ENCODE results near the gene SPTA1.

SPTA1 gene

DNA sequence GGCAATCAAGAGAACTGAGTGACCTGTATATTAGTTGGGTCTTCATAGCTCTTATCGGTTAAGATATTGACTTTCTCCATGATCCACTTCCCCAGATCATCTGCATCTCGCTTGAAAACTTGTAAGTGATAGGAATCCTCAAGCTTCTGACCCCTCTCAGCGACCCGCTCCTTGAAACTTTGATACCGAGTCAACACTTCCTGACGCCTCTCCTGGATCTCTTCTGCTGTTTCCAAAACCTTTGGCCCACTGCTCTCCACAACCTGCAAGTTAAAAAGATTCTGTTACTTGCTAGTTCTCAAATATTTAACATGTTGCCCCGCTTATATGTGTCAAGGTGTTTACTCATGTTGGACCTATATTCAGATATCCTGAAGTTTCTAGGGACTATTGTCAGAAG, 1.4 kb downstream of the SPTA1 start:
- no peak for DNase-seq (ENCODE audit: low read depth in 2 of 2)

DNA sequence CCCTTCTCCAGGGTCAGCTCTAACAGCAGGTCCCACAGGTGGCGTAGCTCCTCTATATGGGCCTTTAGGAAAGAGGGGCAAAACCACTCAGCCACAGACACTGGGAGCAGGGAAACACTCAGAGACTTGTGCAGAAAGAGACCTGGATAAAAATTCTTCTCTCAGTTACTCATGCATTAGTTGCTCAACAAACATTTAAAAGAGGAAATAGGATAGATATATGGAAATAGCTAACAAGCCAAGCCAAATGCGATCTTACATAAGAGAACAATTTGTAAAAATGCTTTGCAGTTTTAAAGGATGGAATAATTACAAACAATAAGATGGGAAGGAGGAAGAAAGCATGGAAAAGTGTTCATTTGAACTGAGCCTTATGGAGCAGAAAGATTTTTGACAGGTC, 4.9 kb downstream of the SPTA1 start:
- DNase-seq (ENCODE audit: low read depth in 2 of 2), result no peak

DNA sequence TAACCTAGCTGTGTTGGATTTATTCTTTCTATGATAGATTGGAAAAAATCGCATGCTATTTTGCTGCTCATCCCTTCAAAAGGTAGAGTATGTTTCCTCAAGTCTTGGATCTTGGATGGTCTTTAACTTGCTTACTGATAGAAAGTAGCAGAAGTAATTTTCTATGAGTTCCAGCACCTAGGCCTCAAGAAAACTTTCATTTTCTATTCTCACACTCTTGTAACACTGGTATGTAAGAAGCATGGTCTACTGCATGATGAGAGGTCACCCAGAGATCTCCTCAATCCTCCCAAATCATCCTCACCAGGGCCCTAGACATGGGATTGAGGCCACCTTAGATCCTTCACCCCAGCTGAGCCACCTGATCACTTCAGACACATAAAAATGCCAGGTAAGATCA, 7.2 kb downstream of the SPTA1 start:
- DNase-seq (ENCODE audit: low read depth in 2 of 2), result no peak

DNA sequence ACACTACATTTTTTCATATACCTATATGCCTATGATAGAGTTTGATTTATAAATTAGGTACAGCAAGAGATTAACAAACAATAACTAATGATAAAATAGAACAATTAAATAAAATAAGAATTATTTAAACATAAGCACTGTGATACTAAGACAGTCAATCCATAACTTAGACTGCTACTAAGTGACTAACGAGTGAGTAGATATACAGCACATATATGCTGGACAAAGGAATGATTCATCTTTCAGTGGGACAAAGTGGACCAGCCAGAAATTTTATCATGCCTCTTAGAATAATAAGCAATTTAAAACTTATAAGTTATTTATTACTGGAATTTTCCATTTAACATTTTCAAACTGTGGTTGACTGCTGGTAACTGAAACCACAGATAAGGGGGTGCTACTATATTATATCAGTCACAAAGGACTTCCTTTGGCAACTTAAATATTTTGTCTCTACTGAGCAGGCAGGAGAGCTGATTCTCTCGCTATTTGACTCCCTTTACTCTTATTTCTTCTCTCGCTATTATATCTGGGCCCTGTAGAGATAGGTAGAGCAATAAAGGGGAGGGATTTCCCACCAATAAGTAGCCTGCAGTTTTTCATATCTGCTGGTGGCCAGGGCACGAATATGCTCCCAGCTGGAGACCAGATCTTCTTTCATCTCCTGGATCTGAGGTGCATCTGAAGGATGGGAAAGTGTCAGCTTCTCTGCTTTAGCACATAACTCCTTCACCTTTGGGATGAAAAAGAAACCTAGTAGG, 10.8 kb downstream of the SPTA1 start:
- no peak for DNase-seq (ENCODE audit: low read depth in 2 of 2)

DNA sequence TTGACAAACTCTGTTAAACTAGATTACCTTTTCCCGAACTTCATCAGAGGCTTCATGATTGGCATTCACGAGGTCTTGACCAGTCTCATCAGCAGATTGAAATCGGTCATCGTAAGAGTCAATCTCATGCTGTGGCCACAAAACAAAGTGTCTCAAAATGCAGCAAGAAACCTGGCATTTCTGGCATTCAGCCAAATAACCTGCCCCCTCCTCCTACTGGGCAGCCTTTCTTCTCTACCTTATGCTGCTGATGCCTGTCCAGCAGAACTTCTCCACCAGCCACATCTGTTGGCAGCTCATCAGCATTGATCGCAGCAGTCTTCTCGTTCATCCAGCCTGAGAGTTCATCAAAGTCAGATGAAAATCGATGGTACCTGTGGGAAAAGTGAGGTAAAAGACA, 12.2 kb downstream of the SPTA1 start:
- DNase-seq (ENCODE audit: low read depth in 2 of 2), result no peak

DNA sequence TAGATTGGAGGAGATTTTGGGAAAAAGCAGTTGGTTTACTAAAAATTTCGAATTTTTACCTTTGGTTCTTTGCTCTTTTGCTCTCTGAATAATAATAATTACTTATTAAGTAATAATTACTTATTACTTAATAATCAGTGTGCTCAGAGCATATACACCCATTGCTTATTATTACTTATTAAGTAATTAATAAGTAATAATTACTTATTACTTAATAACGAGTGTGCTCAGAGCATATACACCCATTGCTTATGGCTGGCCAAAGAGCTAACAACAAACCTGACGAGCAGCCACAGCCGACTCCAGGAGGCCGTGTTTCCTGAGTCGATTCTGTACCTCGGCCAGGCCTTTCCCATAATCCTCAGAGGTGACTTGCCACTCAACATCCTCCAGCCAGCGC, 20.5 kb downstream of the SPTA1 start:
- DNase-seq (ENCODE audit: low read depth in 2 of 2), result no peak

DNA sequence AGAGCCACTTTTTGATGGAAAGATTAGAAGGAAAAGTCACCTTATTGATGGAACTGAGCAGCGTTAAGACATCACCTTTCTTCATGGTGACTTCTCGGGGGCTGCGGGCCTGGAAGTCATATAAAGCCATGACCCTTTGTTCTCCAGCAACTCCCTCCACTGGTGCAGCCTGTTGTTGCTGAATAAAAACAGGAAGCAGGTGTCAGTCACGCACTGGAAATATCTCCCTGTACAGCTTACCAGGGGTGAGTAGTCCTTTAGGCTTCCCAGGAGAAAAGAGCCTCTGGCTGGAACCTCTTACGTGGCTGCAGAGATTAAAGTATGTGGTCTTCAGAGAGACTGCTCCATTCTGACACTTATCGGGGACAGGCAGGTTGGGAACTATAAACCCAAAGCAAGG, 31.9 kb downstream of the SPTA1 start:
- DNase-seq (ENCODE audit: low read depth in 2 of 2), result no peak

DNA sequence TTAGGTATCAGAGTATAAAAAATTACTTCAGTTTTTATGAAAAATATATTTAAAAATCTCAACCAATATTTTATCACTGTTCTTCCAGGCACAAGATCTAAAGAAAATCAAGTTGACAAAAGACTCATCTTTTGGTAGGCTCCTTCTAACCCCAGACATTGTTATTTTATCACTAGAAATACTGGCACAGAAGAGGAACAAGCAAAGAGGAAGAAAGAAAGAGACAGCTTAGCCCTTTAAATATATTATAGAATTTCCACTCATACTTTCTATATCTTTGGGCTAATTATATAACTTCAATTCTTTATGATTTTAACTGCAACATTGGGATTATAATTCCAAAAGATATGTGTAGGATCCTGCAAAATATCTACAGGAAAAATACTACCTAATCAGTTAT, 32.4 kb downstream of the SPTA1 start:
- no peak for DNase-seq (ENCODE audit: low read depth in 2 of 2)

DNA sequence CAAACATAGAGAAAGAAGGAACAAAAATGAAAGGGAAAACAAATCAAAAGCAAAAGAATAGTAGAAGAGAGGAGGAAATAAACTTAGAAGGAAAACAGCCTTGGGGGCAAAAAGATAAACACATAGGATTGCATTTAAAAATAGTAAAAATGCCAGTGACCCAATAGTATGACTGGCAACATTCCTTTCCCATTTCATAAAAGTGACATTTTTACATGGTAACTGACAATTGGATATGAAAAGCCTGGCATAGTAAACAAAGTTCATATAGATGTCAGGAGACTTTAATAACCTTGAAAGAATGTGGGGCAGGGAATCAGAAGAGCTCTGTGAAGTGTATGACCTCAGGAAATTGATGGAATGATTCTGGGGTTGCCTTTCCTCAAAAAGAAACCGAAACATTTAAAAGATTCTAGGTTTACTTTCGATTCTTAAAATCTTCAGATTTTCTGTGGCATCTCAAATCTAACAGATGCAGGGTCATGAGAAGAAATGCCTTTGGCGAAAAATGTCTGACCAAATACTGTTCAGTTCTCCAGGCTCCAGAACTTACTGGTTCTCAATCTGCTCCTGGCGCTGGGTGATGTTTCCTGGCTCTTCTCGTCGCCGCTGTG, 33.7 kb downstream of the SPTA1 start:
- DNase-seq (ENCODE audit: low read depth in 2 of 2), result no peak

DNA sequence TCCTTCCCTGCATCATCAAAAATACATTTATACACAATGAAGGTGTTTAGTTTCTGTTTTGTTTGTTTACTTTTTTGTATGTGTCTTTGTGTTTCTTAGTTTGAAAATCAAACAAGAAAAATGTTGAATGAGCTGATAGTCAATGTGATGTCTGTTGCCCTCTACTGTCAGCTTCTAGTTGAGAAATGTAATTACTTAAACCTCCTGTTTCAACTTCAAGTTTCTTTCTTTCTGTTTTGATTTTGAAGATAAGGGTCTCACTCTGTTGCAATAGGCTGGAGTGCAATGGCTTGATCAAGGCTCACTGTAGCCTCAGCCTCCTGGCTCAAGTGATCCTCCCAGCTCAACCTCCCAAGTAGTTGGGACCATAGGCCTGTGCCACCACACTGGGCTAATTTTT, 37.5 kb downstream of the SPTA1 start:
- no peak for DNase-seq (ENCODE audit: low read depth in 2 of 2)

DNA sequence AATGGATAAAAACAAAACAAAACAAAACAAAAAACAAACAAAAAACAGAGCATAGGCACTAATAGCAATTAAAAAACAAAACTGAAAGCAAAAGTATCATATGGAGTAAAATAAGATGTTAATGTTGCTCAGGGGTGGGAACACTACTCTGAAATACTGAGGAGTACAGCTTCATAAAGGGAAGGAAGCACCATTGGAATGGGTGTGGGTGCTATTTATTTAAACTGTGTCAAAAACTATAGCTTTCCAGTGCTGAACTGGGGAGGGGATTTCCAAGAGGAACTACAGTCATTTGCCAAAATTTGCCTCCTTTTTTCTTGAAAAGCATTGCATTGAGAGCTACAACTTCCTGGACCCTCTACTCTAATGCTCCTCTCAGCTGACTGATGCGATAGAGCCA, 40.0 kb downstream of the SPTA1 start:
- no peak for DNase-seq (ENCODE audit: low read depth in 2 of 2)

DNA sequence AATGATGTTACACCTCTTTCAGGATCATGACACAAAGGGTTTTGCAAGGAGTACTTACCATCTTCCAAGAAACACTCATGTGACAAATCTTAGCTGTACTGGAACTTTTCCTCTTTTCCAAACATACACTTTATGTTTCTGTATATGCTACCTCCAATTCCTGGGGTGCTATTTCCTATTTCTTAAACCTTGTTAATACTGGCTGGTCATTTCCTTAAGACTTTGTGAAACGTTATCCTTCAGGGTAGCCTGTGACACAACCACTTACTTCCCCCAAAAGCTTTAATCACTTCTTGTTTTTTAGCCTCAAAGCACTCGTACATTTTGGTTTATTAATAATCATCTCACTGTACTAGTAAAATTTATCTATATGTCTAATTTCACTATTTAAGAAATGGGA, 42.1 kb downstream of the SPTA1 start:
- DNase-seq (ENCODE audit: low read depth in 2 of 2), result no peak

DNA sequence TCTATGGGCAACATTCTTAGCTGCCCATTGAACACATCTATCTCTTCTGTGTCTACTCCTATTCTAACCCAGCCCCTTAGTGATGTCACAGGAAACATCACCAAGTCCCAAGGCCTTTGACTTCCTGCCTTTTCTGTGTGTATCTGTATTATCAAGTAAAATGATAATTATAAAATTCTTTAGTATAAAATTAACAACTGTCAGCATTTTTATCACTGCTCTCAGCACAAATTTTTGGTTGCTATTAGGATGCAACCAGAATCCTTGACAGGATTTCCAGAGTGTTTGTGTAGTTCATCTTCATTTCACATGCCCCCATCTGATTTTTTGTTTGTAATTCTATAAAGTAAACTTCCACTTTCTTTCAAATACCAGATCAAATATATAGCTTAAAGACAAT, 47.6 kb downstream of the SPTA1 start:
- no peak for DNase-seq (ENCODE audit: low read depth in 2 of 2)

DNA sequence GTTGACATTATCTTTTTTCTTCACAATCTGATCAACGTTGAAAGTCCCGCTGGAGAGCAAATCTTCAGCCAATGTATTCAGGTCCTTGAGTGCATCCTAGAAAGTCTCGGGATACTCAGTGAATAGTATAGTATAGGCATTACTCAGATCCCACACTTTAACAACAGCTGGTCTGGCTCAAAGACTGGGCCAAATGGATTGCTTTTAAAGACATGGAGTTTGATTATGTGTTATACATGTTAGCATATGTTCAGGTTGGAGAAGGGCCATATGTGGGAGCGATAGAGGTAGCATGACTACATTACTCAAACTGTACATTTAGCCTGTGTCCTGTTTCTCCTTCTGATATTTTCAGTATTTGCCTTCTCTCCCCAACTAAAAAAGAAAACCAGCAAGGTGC, 48.4 kb downstream of the SPTA1 start:
- DNase-seq (ENCODE audit: low read depth in 2 of 2), result no peak

DNA sequence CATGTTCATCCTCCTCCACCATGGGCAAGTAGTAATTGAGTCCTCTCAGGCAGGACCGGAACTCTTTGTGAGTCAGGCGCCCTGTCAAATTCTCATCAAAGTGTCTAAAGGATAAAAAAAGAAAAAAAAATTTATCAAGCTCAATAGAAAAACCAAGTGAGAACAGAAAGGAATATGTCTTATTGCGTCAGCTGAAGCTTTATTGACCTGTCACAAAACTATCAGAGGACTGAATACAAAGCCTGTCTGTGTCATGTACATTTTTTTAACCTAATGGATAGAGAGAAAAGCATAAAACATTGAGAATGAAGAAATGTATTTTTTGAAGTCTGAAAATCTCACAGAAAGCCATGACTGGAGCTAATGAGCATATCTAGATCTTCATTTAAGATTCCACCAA, 72.8 kb downstream of the SPTA1 start:
- no peak for DNase-seq (ENCODE audit: low read depth in 2 of 2)

DNA sequence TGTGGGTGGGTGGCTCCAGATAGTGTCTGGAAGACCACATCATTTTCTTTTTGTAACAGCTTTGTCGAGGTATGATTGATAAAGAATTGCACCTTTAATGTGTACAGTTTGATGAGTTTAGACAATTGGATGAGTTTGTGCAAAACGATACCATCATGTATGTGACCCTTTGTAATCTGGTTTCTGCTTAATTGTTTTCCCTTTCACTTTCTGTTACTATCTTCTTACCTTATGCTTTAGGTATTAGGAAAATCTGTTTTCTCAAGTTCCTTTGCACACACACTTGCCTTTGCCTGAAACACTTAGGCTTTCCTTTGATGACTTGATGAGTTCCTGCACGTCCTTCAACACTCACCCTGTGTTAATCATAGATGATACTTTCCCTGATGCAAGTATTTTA, 74.6 kb downstream of the SPTA1 start:
- no peak for DNase-seq (ENCODE audit: low read depth in 2 of 2)

DNA sequence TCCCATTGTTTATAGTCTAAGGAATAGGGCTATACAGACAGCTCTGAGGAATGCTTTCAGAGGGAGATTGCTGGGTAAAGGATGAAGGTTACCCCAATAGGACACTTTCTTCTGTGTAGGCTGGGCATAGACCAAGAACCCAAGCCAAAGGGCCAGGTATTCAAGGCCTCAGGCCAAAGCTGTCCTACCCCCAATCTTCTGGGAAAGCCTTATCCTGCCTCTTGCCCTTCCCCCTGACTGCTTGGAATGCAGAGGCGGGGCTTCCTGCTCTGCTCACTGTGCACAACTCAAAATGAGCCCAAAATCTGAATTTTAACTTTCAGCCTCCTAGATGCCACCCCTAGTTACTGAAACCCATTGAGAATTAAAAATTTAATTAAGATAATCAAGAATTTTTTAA, 79.2 kb downstream of the SPTA1 start:
- DNase-seq (ENCODE audit: low read depth in 2 of 2), result no peak

DNA sequence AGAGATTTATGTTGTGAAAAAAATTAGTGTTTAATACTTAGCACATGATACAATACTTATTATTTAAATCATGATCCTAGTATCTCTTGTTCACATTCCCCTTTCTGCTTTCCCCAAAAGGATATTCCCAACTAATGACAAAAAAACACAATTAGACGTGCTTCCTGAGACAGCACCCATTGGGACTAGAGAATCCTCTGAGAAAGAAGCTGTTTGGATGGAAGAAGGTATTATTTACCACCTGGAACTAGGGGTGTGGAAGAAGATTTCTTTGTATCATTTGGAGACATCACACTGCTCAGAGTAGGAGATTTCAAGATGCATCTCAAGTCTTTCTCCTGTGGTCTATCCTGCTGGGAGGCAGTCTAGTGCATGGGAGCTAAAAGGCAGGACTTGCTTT, 81.5 kb downstream of the SPTA1 start, which contains the start of gene OR10Z1:
Gene OR10Z1 (plus strand): TSS at position 301 of the 400 bp plus-strand sequence. CDS start 1,171 bp downstream, outside the sequence.
- no peak for DNase-seq (ENCODE audit: low read depth in 2 of 2)

DNA sequence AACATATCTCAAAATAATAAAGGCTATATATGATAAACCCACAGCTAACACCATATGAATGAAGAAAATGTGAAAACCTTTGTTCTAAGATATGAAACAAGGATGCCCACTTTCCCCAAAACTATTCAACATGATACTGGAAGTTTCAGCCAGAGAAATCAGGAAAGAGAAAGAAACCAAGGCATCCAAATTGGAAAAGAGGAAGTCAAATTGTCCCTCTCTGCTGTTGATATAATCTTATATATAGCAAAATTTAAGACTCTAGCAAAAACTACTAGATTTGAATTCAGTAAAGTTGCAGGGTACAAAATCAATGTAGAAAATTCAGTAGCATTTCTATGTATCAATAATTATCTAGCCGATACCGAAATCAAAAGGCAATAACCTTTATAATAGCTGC, 85.8 kb downstream of the SPTA1 start:
- no peak for DNase-seq (ENCODE audit: low read depth in 2 of 2)

DNA sequence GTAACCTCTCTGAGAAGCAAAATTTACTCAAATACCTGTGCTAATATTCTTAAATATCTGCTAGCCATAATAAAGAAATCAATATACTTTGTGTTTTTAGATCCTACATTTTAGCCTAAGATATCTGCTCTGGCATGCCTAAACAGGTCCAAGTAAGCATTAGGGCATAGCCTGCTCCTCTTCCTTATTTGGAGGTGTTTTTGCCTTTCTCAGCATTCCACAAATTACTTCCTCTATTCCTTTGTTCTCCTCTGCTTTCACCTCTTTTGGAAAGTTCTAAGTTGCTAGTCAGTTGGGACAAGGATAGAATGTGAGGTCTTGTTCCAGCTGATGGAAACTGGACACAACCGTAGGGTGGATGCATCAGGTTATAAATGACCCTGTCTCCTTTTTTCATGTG, 99.6 kb downstream of the SPTA1 start:
- no peak for DNase-seq (ENCODE audit: low read depth in 2 of 2)

DNA sequence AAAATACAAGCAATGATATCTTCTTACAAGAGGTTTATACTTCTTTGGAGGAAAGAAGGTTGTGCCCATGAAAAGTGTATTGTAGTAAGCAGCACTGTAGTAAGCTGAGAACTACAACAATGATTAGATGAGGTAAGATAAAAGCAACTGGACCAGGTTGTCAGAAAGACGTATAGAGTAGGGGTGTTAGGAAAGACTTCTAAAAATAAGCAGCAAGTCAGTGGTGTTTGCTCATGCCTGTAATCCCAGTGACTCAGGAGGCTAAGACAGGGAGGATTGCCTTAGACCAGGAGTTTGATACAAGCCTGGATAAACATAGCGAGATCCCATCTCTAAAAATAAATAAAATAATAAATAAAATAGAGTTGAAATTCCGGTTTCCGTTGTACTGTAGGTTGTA, 102.6 kb downstream of the SPTA1 start:
- DNase-seq (ENCODE audit: low read depth in 2 of 2), result no peak

DNA sequence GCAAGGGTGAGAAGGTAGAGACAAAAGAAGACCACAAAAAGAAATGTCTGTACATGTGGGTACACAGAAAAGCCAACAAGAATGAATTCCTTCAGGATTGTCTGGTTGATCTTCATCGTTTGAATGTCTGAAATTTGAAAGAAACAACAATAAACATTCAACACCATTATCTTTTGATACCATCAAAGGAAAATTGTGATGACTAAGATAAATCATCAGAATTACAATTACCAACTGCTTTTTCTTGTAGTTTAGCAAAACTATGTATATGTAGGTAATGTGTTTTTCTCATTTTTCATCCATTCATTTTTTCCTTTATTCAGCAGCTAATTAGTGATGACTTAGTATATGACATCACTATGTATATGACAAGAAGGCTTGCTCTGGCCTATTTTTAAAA, 106.8 kb downstream of the SPTA1 start, which contains the start of gene OR10X1:
Gene OR10X1 (minus strand): TSS at position 167 of the 400 bp plus-strand sequence. CDS start 0 bp downstream, at position 167.
- DNase-seq (ENCODE audit: low read depth in 2 of 2), result no peak

DNA sequence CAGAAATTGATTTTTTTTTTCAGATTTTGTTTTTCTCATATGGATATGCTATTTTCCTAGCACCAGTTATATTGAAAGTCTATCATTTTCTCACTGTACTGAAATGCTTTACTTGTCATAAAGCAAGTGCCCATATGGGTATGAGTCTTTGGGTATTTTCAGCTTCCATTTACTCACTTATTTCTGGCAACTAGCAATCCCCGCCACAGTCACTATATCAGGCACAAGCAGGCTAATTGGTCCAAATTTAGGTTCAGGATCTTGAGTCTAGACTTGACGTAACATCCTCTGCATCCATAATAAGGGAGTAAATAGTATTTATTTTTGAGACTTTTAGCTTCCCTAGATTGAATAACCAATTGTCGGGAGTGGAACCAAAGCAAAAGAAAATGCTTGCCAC, 109.0 kb downstream of the SPTA1 start:
- DNase-seq (ENCODE audit: low read depth in 2 of 2), result no peak

DNA sequence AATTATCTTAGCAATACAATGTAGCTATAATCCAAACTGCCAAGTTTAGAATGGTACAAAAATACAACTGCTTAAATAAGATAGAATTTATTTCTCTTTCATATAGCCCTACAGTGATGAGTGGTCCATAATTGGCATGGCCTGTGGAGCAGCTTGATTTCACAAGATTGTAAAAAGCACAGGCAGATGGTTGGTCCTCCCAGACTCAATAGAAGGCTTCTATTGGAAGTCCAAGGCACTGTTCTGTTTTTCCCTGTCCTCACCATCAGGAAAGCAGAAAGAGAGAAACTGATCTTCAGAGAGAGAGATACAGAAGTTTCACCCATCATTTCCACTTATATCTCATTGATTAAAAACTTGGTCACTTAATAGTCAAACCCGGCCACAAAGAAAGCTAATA, 114.3 kb downstream of the SPTA1 start:
- no peak for DNase-seq (ENCODE audit: low read depth in 2 of 2)

All from stimulated activated CD4-positive, alpha-beta T cell treated with anti-CD3 and anti-CD28 coated beads, Interleukin-1b, Interleukin-23, amount 100 ng/mL, for 4 hours (primary cell).